CD4-positive, alpha-beta T cell treated with Interleukin-17A for 4 hours (primary cell): ENCODE results near the gene ZNF277.
"Not testable (repeated sequence)": the region's sequence is repeated elsewhere in the genome, so short reads cannot be mapped to it uniquely, and the experiment has no call there.

Source experiments
- DNase-seq: peaks from one replicate; pipeline ENCODE4 v3.0.0-alpha.2; 2020; ENCODE audit warnings: mixed read lengths

The ZNF277 gene

DNA sequence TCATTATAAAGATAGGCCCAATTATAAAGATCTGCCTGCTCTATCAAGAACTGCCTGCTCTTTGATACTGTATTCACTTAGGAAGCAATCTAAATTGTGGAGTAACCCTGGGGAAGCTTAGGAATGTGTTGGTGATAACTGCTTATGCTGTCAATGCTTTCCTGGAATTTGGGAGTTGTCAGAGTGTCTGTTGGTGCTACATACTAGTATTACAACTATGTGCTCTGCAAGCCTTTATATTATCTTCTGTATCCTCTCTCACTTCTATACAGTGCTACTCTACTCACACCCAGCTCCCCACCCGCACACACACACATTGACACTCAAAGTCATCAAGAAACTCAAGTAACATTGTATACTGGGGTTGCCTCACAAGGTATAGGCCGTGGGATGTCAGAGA, 6.1 kb downstream of the ZNF277 start:
- no peak for DNase-seq

DNA sequence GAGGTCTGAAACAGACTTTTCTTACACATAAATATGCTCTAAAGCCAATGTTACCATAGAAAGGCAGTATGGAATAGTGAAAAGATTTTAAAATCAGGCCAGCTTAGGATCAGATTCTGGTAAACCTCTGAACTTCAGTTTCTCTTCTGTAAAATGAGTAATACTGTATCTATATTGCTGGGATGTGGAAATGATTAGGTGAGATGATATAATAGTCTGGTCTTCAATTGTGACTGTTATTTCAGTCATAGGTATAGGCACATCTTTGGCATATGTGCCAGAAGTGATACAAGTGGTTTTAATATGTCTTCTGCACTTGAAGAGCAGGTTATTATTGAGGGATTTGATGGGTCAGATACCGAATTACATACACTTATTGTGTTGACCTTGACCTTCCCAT, 7.2 kb downstream of the ZNF277 start:
- DNase-seq, result no peak

DNA sequence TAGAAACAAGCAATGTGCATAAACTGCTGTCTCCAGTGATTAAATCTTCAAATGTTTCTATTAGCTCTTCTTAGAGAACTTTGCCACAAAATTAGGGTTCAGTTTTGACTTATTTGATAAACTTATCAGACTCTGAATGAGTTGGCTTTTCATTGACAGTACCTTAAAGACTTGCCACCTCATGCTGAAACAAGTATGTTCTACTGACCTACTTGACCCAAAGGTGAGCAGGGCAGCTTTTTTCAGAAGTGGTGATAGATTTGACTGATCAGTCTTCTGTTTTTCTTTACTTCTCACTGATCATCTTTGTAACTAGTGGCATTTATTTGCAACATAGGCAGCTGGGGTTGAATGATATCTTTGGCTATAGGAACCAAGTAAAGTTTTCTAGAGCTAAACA, 7.8 kb downstream of the ZNF277 start:
- no peak for DNase-seq

DNA sequence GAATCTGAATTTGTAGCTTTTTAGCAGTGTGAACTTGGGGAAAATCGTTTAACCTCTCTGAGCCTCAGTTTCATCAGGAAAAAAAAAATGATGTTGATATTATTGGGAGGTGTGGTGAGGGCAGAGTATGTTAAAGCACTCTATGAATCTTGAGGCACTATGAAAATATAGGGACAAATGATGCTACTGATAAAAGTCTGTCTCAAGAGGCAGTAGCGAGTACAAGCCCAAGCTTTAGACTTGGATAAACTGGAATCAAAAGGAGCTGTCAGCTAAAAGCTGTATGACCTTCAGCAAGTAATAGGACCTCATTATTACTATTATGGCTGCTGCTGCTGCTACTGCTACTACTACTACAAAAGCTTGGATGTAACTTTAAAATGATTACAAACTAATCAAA, 8.4 kb downstream of the ZNF277 start:
- no peak for DNase-seq

DNA sequence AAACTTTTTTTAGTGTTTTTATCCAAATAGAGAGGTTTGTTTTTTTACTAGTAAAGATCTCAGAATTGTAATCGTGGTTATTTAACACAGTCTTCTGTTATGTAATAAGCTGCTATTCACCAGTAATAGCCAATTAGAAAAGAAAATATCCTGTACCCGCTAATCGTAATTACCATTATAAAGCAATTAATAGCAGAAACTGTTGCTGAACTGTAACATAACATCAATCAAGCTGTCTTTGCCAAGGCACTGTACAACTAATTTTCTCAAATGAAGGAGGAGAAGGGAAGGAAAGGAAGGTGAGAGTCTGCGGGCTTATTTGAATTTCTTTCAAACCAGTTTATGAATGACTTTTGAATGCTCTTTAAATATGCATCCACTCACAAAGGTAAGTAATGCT, 9.3 kb downstream of the ZNF277 start:
- no peak for DNase-seq

DNA sequence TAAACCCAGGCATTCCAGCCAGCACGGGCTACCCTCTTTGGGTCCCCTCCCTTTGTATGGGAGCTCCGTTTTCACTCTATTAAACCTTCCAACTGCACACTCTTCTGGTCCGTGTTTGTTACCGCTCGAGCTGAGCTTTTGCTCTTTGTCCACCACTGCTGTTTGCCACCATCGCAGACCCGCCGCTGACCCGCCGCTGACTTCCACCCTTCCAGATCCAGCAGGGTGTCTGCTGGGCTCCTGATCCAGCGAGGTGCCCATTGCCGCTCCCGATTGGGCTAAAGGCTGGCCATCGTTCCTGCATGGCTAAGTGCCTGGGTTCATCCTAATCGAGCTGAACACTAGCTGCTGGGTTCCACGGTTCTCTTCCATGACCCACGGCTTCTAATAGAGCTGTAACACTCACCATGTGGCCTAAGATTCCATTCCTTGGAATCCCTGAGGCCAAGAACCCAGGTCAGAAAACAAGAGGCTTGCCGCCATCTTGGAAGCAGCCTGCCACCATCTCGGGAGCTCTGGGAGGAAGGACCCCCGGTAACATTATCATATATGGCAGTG, 14.5 kb downstream of the ZNF277 start:
- no peak for DNase-seq

DNA sequence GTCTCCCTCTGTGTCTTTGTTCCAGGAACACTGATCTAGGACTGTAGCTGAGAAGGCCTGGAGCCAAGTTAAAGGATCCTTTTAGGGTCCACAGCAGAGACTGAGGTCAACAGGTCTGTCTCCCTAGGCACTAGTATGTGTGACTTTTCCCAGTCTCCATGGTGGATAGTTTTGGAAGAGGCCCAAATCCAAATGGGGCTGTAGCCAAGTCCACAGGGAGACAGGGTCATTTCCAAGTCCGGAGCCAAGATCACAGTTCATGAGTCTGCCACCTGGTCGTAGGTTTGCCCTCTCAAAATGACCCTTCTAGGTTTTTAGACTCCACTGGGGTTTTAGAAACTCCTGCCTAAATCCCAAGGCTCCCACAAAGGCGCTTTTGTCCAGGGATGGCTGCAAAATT, 16.8 kb downstream of the ZNF277 start:
- DNase-seq, result no peak

DNA sequence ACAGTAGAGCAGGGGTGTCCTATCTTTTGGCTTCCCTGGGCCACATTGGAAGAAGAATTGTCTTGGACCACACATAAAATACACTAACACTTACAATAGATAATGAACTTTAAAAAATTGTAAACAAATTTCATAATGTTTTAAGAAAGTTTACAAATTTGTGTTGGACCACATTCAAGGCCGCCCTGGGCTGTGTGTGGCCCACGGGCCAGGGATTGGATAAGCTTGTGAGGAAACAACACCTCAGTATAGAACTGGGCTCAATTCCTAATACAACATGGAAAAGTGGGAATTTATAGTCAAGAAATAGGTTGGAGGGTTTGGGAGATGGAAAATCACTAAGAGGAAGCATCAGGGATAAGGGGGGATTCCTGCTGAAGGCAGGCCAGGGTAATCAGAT, 17.7 kb downstream of the ZNF277 start:
- DNase-seq, result no peak

DNA sequence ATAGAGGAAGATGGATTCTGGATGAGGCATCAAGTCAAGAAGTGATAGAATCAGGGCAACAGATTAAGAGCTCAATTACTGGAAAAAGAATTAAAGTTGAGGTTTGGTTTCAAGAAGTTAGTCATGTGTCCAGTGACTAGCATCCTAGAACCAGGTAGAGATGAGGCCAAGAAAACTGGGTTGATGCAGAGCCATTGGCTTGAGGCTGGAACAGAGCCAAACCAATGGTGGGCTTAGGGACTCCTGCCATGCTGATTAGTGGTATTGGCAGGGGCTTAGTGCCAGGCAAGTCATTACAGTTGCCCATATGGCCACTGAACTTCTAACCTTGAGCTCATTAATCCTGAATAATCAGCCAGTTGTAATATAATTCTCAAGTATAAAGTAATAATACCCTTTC, 18.5 kb downstream of the ZNF277 start:
- no peak for DNase-seq

DNA sequence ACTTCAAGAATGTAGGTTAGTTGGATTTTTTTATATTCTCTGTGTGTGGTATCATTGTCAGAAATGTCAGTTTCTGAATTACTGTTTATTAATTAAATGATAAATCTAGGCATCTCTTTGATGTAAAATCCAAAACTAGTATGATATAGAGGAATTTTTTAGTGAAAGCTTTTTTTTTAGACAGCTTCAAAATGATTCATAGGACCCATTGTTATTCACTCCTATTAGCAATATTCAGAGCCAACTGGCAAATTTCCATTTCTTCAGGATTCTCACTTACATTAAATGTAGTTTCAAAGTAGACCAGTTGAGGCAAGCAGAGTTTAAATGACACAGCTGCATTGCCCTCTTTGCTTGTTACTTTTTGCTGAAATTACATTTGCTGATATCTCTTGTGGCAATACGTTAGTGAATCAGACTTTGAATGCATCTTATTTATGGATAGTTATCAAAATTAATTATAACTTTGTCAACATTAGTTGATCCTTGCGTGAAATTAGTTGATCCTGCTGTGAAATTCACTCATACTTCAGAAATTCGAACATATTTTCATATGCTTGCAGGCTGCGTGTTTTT, 20.3 kb downstream of the ZNF277 start:
- no peak for DNase-seq

DNA sequence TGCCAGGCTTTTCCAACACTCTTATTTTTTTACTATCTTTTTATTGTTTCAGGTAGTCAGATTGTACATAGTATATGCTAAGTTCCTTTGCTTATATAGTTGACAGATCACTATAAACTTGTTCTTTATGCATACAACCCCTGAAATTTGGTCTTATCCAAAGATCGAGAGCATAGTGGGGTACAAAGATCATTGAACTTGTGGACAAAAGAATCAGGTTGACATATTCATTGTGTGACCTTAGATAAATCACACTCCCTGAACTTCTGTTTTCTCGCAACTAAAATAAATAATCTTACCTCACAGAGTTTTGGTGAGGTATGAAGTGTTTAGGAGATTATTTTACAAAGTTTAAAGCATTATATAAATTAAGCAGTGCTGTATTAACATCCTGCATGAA, 22.1 kb downstream of the ZNF277 start:
- DNase-seq, result no peak

DNA sequence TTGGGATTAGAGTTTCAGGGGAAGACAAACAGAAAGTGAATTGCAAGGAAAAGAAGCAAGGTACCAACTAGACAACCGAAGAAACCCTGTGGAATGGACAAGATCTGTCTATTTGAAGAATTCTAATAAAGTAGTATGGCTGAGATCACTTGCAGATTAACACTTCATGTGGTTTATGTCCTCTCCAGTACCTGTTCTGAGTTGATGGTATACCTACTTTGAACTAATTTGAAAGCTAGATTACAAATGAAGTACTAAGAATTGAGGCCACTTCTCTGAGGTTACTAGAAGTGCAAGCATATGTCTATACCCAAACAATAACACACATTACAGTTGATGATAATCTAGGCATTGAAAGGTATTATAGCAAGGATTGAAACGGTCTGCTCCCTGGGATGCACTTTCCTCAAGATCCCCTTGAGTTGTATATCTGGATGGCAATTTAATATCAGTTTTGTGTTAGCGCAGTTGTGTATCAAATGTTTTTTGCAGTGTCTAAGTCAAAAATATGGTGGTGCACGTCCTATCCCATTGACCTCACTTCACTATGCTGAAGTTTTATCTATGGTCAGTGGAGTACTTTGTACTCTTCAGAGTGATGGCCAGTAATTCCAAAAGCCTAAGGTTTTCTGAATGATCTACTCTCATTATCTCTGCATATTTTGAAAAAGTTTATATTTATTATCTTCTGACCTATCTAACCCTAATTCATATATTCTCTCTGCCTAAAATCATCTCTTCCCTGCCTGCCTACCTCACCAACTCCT, 25.9 kb downstream of the ZNF277 start:
- DNase-seq, result no peak

DNA sequence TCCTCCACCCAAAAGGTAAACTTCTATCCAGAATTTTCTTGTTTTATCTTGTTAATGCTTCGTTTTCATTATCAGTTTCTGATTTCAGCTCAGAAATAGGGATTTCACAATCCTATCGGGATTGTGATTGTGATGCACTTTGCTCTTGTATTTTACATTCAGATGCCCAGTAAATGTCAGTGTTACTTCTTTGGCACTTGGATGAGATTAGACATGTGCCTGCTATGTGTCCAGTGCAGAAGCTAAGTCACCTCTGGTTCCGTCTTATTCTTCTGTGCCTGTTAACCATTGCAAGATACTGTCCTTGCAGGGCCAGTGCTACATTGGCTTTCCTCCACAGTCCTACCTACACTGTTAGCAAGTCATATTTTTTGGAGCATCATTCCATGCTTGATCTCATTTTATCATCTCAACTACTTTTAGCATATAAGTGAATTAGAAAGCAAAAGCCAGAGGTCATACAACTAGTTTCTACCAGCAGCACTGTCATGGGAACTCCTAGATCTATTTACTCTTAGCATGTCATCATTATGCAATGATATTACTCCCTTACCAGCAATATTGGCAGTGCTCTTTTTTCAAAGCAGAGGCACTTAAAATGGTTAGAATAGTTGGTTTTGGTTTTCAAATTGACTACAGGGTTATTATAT, 26.7 kb downstream of the ZNF277 start:
- DNase-seq, result no peak

DNA sequence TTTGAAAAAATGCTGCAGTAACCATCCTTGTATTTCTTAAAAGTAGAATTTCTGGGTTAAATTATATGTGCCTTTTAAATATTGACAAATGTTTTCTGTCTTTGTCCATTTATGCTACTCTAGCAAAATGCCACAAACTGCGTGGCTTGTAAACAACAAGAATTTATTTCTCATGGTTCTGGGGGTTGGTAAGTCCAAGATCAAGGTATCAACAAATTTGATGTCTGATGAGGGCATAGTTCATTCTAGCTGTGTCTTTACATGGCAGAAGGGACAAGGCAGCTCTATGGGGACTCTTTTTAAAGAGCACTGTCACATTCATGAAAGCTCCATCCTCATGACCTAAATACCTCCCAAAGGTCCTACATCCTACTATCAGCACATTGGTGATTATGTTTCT, 27.7 kb downstream of the ZNF277 start:
- no peak for DNase-seq

DNA sequence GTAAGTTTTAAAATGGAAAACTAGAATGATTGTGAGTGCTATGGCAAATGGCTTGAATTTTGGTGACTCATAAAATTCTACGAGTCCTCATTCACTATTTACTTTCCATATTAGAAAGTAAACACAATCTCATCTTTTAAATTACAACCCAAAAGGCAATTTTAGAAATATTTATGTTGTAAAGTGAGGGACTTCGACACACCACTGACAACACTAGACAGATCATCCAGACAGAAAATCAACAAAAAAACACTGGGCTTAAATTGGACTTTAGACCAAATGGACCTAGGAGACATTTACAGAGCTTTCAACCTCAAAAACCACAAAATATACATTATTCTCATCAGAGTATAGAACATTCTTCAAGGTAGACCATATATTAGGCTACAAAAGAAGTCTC, 30.1 kb downstream of the ZNF277 start:
- DNase-seq, result no peak

DNA sequence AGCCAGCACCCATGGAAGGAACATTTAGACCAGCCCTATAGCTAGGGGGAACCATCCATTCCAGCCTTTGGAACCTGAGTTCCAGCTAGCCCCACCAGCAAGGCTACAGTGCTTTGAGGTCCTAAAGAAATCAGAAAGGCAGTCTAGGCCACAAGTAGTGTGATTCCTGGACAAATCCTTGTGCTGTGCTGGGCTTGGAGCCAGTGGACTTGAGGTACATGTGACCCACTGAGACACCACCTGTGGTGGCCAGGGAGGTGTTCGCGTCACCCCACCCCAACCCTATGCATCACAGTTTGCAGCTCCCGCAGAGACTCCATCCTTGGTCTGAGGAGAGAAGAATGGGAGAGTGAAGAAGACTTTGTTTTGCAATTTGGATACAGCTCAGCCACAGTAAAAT, 31.8 kb downstream of the ZNF277 start:
- no peak for DNase-seq

DNA sequence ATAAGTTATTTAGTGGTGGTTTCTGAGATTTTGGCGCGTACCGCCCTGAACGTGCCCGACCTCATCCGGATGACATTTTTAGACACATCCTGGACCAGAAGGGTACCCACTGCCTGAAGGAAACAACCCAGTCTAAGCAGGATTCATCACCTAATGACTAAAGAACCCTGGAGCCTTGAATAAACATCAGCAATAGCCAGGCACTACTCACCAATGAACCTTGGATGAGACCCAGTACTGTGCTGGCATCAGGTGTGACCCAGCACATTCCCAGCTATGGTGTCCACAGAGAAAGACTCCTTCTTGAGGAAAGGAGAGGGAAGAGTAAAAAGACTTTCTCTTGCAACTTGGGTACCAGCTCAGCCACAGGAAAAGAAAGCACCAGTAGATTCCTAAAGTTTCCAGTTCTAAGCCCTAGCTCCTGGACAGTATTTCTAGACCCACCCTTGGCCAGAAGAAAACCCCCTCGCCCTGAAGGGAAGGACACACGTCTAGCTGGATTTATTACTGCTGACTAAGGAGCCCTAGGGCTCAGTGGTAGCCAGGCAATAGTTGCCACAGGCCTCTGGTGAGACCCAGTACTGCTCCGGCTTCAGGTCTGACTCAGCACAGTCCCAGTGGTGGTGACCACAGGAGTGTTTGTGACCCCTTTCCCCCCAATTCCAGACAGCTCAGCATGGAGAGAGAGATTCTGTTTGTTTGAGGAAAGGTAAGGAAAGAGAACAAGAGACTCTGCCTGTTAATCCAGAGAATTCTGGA, 32.5 kb downstream of the ZNF277 start:
- DNase-seq, result no peak

DNA sequence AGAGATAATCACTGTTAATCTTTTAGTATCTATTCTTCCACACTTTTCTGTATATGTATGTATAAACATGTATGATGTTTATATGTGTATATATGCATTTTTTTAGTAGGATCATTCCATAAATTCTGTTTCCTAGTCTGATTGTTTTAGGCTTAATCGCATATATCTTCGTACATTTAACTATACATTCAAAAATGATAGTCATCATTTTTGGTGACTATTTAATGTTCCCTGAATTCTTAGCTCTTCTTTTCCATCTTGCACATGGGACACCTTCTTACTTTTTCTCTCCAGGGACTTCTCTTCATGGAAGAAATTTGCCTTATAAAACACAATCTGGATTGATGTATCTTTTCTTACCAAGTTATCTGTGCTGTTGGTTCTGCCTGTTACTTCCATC, 42.1 kb downstream of the ZNF277 start:
- DNase-seq, result no peak

DNA sequence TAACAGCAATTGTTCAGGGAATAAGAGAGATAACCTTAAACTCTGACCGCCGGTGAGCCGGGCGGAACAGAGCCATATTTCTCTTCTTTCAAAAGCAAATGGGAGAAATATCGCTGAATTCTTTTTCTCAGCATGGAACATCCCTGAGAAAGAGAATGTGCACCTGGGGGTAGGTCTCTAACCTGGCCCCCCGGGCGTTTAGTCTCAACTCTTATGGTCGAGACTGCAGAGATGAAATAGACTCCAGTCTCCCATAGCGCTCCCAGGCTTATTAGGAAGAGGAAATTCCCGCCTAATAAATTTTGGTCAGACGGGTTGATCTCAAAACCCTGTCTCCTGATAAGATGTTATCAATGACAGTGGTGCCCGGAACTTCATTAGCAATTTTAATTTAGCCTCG, 43.5 kb downstream of the ZNF277 start:
- DNase-seq, result not testable (repeated sequence)

DNA sequence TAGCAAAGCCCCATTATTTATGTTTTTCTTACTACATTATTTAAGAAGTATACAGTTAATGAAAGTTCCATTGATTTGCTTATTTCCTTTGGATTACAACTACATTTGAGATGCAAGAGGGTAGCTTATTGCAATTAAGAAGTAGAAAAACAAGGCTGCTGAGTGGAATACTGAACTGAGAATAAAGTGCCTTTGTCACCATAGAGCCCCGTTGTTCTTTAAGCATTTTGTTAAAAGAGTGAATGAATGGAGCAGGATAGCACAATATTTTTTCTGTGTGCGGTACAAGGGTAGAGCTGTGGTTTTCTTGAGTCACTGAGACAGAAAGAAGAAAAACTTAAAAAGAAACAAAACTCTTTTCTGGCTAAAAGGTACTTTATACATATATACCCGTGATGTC, 45.6 kb downstream of the ZNF277 start:
- no peak for DNase-seq

DNA sequence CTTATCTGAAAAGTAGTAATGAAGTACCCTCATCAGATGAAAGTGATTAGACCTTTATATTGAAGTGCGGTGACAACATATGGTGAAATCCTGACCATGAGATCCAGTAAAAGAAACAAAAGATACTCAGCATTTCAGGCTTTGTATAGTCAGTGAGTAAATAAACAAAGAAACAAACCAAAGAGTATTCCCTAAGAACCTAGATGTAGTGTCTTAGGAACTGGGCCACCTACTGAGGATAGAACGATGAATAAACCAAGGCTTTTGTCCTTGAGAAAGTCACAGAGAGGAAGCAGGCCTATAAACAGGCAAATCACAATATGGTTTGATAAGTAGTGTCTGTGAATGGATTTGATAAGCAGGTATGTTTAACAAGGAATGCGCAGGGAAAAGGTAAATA, 46.2 kb downstream of the ZNF277 start:
- no peak for DNase-seq

DNA sequence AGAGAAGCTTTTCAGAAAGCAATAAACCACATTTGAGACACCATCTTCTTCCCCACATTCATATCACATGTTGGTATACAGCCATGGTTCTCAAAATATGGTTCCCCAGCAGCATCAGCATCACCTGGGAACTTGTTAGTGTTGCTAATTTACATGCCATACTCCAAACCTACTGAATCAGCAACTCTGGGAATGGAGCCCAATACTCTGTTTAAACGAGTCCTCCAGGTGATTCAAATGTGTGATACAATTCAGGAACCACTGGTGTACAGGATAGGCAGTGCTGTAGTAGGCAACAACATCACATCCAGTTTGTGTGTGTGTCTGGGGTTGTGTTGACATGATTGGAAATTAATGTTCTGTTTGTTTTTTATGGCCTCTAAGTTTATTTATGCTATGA, 47.7 kb downstream of the ZNF277 start:
- DNase-seq, result no peak

DNA sequence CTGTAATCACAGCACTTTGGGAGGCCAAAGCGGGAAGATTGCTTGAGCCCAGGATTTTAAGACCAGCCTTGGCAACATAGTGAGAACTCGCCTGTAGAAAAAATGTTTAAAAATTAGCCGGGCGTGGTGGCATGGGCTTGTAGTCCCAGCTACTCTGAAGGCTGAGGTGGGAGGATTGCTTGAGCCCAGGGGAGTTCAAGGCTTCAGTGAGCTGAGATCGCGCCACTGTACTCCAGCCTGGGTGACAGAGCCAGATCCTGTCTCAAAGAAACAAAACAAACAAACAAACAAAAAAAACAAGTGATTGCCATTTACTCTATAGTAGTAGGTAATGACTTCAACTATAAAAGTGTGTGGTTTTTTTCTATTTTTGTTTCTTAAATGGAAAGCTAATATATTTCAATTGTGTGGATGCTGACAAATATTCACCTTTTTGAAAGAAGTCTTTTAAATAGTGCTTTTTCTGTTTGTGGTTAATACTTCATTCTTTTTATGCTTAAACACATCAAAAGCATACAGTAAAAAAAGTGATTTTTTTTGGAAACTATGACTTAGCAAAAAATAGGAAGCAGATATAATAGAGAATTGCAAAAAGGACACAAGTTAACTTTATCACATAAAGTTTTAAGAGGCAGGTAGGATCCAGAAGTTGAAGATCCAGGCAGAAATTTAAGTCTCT, 48.4 kb downstream of the ZNF277 start:
- DNase-seq, result no peak
